ENCODE measurements around the gene TTYH3.

DNA sequence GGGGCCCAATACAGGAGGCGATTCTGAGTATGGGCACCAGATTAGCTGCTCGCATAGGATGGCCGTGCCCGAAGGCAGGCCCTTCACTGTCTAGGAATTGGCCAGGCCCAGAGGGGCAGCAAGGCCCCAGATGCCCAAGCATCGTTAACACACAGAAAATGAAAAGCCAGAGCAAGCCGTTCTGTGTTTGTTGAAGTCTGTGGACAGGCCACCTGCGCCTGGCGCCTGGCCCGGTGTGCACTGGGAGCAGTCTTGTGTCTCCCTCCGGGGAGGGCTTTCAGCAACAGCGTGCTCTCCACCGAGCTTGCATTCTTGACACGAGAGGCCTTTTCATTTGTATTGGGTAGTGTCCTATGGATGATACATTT lies 34.5 kb upstream of the TTYH3 start:
- TF ChIP-seq, protein P1, sequence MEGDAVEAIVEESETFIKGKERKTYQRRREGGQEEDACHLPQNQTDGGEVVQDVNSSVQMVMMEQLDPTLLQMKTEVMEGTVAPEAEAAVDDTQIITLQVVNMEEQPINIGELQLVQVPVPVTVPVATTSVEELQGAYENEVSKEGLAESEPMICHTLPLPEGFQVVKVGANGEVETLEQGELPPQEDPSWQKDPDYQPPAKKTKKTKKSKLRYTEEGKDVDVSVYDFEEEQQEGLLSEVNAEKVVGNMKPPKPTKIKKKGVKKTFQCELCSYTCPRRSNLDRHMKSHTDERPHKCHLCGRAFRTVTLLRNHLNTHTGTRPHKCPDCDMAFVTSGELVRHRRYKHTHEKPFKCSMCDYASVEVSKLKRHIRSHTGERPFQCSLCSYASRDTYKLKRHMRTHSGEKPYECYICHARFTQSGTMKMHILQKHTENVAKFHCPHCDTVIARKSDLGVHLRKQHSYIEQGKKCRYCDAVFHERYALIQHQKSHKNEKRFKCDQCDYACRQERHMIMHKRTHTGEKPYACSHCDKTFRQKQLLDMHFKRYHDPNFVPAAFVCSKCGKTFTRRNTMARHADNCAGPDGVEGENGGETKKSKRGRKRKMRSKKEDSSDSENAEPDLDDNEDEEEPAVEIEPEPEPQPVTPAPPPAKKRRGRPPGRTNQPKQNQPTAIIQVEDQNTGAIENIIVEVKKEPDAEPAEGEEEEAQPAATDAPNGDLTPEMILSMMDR (IDR thresholded peaks at IDR 0.05; ENCODE audit: low read depth, low read length, poor library complexity, severe bottlenecking), result no peak
- TF ChIP-seq EZH2phosphoT487 (IDR thresholded peaks at IDR 0.05; ENCODE audit: borderline replicate concordance, low read length), result no peak

All from DOHH2 (cell line).